Adrenal gland (tissue), 5 donors: ENCODE results near the gene PRKAR1A.

Experiments used
- POLR2A ChIP-seq, 2 donors: fragments of 450-650 bp; IDR thresholded peaks; one replicate each; pipeline ENCODE4 v1.6.1; 2017; ENCODE audit warnings: antibody characterized with exemption in 2 of 2, mild to moderate bottlenecking in 2 of 2, moderate library complexity in 1 of 2
- TF ChIP-seq, protein P1 (sequence below), 6 experiments: fragments of 450-650 bp in 4 of 6; fragments of 200-600 bp in 2 of 6; sonication (generic) in 1 of 6; IDR thresholded peaks; 1 replicate in 5 of 6; 2 replicates in 1 of 6; pipeline versions ENCODE4 v1.5.1 to v1.8.0; 2016 to 2021; ENCODE audit warnings: antibody characterized with exemption in 6 of 6, mild to moderate bottlenecking in 2 of 6, moderate library complexity in 1 of 6
- donor health status: DM: no; HTN: no; CAD: no.

DNA sequence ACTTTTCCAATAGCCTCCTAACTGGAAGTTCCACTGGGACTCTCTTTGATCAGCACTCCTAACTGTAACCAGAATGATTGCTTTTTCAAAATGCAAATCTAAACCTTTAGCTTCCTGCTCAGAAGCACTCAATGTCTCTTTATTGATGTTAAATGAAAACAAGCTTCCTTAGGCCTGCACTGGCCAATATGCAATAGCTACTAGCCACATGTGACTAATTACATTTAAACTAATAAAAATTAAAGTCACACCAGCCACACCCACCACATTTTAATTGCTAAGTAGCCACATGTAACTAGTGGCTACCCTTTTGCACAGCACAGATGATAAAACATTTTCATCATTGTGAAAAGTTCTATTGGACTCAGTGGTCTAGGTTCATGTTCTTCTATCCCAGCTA lies 57.1 kb downstream of the PRKAR1A start:
- TF ChIP-seq, protein P1, sequence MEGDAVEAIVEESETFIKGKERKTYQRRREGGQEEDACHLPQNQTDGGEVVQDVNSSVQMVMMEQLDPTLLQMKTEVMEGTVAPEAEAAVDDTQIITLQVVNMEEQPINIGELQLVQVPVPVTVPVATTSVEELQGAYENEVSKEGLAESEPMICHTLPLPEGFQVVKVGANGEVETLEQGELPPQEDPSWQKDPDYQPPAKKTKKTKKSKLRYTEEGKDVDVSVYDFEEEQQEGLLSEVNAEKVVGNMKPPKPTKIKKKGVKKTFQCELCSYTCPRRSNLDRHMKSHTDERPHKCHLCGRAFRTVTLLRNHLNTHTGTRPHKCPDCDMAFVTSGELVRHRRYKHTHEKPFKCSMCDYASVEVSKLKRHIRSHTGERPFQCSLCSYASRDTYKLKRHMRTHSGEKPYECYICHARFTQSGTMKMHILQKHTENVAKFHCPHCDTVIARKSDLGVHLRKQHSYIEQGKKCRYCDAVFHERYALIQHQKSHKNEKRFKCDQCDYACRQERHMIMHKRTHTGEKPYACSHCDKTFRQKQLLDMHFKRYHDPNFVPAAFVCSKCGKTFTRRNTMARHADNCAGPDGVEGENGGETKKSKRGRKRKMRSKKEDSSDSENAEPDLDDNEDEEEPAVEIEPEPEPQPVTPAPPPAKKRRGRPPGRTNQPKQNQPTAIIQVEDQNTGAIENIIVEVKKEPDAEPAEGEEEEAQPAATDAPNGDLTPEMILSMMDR (IDR thresholded peaks at IDR 0.05) = no peak
- TF ChIP-seq POLR2A (IDR thresholded peaks at IDR 0.05) = no peak
